Measurements from ENCODE around the gene KIFAP3.

- no peak for TF ChIP-seq CTCF (IDR thresholded peaks at IDR 0.05)
- no peak for TF ChIP-seq EZH2 (IDR thresholded peaks at IDR 0.05; ENCODE audit: borderline replicate concordance, insufficient read depth, low read depth, low read length, poor library complexity, severe bottlenecking)
These were observed 74.7 kb downstream of the KIFAP3 start for GRCh38 chr1:169999761-170000160.
